ENCODE data around the gene CNTNAP5. TPM values are rescaled to one million over a fixed set of nuclear protein-coding genes. Genes with fewer than 3 reads are reported as not detected.

Gene CNTNAP5
- polyA plus RNA-seq, 4 donors, result 0.03 to 0.12 TPM; not detected in 2

- no peaks in the 10 kb centered on the region for H3K4me1 ChIP-seq (ENCODE audit: control insufficient read depth in 3 of 3, insufficient read depth in 2 of 3, low read depth in 1 of 3, low read length in 2 of 3)
- H3K9me3 ChIP-seq (ENCODE audit: control insufficient read depth in 2 of 2, insufficient read depth in 1 of 2, low read depth in 1 of 2, low read length in 1 of 2), result no peaks in the 10 kb centered on the region
- H3K36me3 ChIP-seq (ENCODE audit: control insufficient read depth in 3 of 3, insufficient read depth in 2 of 3, low read depth in 1 of 3, low read length in 3 of 3), result no peaks in the 10 kb centered on the region
- DNase-seq (no peak), FAIRE-seq (no peak)
- H3K27ac ChIP-seq (ENCODE audit: low read depth in 1 of 3, low read length in 2 of 3), result no peak overlapping the region
- H3K4me3 ChIP-seq (ENCODE audit: low read depth in 1 of 3, low read length in 3 of 3), result no peak overlapping the region
- no peaks in the 10 kb centered on the region for H3K27me3 ChIP-seq (ENCODE audit: control insufficient read depth in 3 of 3, insufficient read depth in 3 of 3, low read length in 3 of 3)
- WGBS, 3 donors, result 42 to 71% (median 43%) methylated on average over 2 of the region's 2 CpGs
These were observed 495.9 kb downstream of the CNTNAP5 start for GRCh38 chr2:124520953-124521352.

- no peak overlapping the region for H3K4me3 ChIP-seq (ENCODE audit: low read depth in 1 of 3, low read length in 3 of 3)
- no peaks in the 10 kb centered on the region for H3K4me1 ChIP-seq (ENCODE audit: control insufficient read depth in 3 of 3, insufficient read depth in 2 of 3, low read depth in 1 of 3, low read length in 2 of 3)
- H3K36me3 ChIP-seq (ENCODE audit: control insufficient read depth in 3 of 3, insufficient read depth in 2 of 3, low read depth in 1 of 3, low read length in 3 of 3), result no peaks in the 10 kb centered on the region
- no peak for FAIRE-seq
- H3K27me3 ChIP-seq (ENCODE audit: control insufficient read depth in 3 of 3, insufficient read depth in 3 of 3, low read length in 3 of 3), result no peaks in the 10 kb centered on the region
- no peak for DNase-seq
- no peaks in the 10 kb centered on the region for H3K9me3 ChIP-seq (ENCODE audit: control insufficient read depth in 2 of 2, insufficient read depth in 1 of 2, low read depth in 1 of 2, low read length in 1 of 2)
- 62 to 73% (median 72%) methylated on average over 3 of the region's 3 CpGs for WGBS, 3 donors
- H3K27ac ChIP-seq (ENCODE audit: low read depth in 1 of 3, low read length in 2 of 3), result no peak overlapping the region
These were observed 498.0 kb downstream of the CNTNAP5 start for GRCh38 chr2:124523096-124523495.

GRCh38 chr2:124524155-124524915 is 499.2 kb downstream of the CNTNAP5 start:
- Histone ChIP-seq H3K27ac (ENCODE audit: low read depth in 1 of 3, low read length in 2 of 3) (no peak overlapping the region), H3K36me3 (ENCODE audit: control insufficient read depth in 3 of 3, insufficient read depth in 2 of 3, low read depth in 1 of 3, low read length in 3 of 3) (no peaks in the 10 kb centered on the region), H3K27me3 (ENCODE audit: control insufficient read depth in 3 of 3, insufficient read depth in 3 of 3, low read length in 3 of 3) (no peaks in the 10 kb centered on the region), H3K9me3 (ENCODE audit: control insufficient read depth in 2 of 2, insufficient read depth in 1 of 2, low read depth in 1 of 2, low read length in 1 of 2) (no peaks in the 10 kb centered on the region), H3K4me3 (ENCODE audit: low read depth in 1 of 3, low read length in 3 of 3) (no peak overlapping the region), H3K4me1 (ENCODE audit: control insufficient read depth in 3 of 3, insufficient read depth in 2 of 3, low read depth in 1 of 3, low read length in 2 of 3) (no peaks in the 10 kb centered on the region)
- FAIRE-seq (no peak), DNase-seq (no peak)
- WGBS, 3 donors, result 81 to 87% (median 86%) methylated on average over 7 of the region's 7 CpGs

- Histone ChIP-seq H3K27ac (ENCODE audit: low read depth in 1 of 3, low read length in 2 of 3) (no peak overlapping the region), H3K4me1 (ENCODE audit: control insufficient read depth in 3 of 3, insufficient read depth in 2 of 3, low read depth in 1 of 3, low read length in 2 of 3) (no peaks in the 10 kb centered on the region), H3K9me3 (ENCODE audit: control insufficient read depth in 2 of 2, insufficient read depth in 1 of 2, low read depth in 1 of 2, low read length in 1 of 2) (no peaks in the 10 kb centered on the region), H3K27me3 (ENCODE audit: control insufficient read depth in 3 of 3, insufficient read depth in 3 of 3, low read length in 3 of 3) (no peaks in the 10 kb centered on the region), H3K36me3 (ENCODE audit: control insufficient read depth in 3 of 3, insufficient read depth in 2 of 3, low read depth in 1 of 3, low read length in 3 of 3) (no peaks in the 10 kb centered on the region), H3K4me3 (ENCODE audit: low read depth in 1 of 3, low read length in 3 of 3) (no peak overlapping the region)
- WGBS, 3 donors, result 68 to 82% (median 74%) methylated on average over 4 of the region's 4 CpGs
- FAIRE-seq (no peak), DNase-seq (no peak)
These were observed 501.1 kb downstream of the CNTNAP5 start for GRCh38 chr2:124526221-124526620.

DNA sequence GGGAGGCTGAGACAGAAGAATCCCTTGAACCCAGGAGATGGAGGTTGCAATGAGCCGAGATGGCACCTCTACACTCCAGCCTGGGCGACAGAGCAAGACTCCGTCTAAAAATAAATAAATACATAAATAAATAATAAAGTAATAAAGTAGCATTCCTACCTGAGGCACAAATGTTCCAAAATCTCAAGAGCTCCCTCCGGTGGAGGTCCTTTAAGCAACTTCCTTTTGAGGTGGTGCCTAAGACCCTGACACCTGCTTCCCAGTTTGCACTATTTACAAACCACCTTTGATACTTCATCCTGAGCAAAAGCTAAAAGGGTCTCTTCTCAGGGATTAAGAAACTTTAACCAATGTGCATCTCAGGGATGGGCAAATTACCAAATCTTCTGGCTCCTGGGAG is 505.1 kb downstream of the CNTNAP5 start:
- Histone ChIP-seq H3K36me3 (ENCODE audit: control insufficient read depth in 3 of 3, insufficient read depth in 2 of 3, low read depth in 1 of 3, low read length in 3 of 3) (no peaks in the 10 kb centered on the region), H3K27ac (ENCODE audit: low read depth in 1 of 3, low read length in 2 of 3) (no peak overlapping the region), H3K27me3 (ENCODE audit: control insufficient read depth in 3 of 3, insufficient read depth in 3 of 3, low read length in 3 of 3) (no peaks in the 10 kb centered on the region), H3K9me3 (ENCODE audit: control insufficient read depth in 2 of 2, insufficient read depth in 1 of 2, low read depth in 1 of 2, low read length in 1 of 2) (no peaks in the 10 kb centered on the region), H3K4me1 (ENCODE audit: control insufficient read depth in 3 of 3, insufficient read depth in 2 of 3, low read depth in 1 of 3, low read length in 2 of 3) (no peaks in the 10 kb centered on the region), H3K4me3 (ENCODE audit: low read depth in 1 of 3, low read length in 3 of 3) (no peak overlapping the region)
- no peak for DNase-seq
- 76 to 87% (median 82%) methylated on average over 4 of the region's 4 CpGs for WGBS, 3 donors
- FAIRE-seq, result no peak

GRCh38 chr2:124533226-124533954 is 508.3 kb downstream of the CNTNAP5 start:
- 57 to 63% (median 63%) methylated on average over 7 of the region's 7 CpGs for WGBS, 3 donors
- Histone ChIP-seq H3K4me1 (ENCODE audit: control insufficient read depth in 3 of 3, insufficient read depth in 2 of 3, low read depth in 1 of 3, low read length in 2 of 3) (no peaks in the 10 kb centered on the region), H3K9me3 (ENCODE audit: control insufficient read depth in 2 of 2, insufficient read depth in 1 of 2, low read depth in 1 of 2, low read length in 1 of 2) (no peaks in the 10 kb centered on the region), H3K27me3 (ENCODE audit: control insufficient read depth in 3 of 3, insufficient read depth in 3 of 3, low read length in 3 of 3) (no peaks in the 10 kb centered on the region), H3K27ac (ENCODE audit: low read depth in 1 of 3, low read length in 2 of 3) (no peak overlapping the region), H3K36me3 (ENCODE audit: control insufficient read depth in 3 of 3, insufficient read depth in 2 of 3, low read depth in 1 of 3, low read length in 3 of 3) (no peaks in the 10 kb centered on the region), H3K4me3 (ENCODE audit: low read depth in 1 of 3, low read length in 3 of 3) (no peak overlapping the region)
- FAIRE-seq, result no peak
- DNase-seq, result no peak

GRCh38 chr2:124534028-124534427 is 508.9 kb downstream of the CNTNAP5 start:
- WGBS, 3 donors, result 68 to 80% (median 80%) methylated on average over 2 of the region's 2 CpGs
- no peaks in the 10 kb centered on the region for H3K36me3 ChIP-seq (ENCODE audit: control insufficient read depth in 3 of 3, insufficient read depth in 2 of 3, low read depth in 1 of 3, low read length in 3 of 3)
- H3K27ac ChIP-seq (ENCODE audit: low read depth in 1 of 3, low read length in 2 of 3), result no peak overlapping the region
- no peak overlapping the region for H3K4me3 ChIP-seq (ENCODE audit: low read depth in 1 of 3, low read length in 3 of 3)
- no peak for FAIRE-seq
- H3K4me1 ChIP-seq (ENCODE audit: control insufficient read depth in 3 of 3, insufficient read depth in 2 of 3, low read depth in 1 of 3, low read length in 2 of 3), result no peaks in the 10 kb centered on the region
- no peak for DNase-seq
- no peaks in the 10 kb centered on the region for H3K9me3 ChIP-seq (ENCODE audit: control insufficient read depth in 2 of 2, insufficient read depth in 1 of 2, low read depth in 1 of 2, low read length in 1 of 2)
- H3K27me3 ChIP-seq (ENCODE audit: control insufficient read depth in 3 of 3, insufficient read depth in 3 of 3, low read length in 3 of 3), result no peaks in the 10 kb centered on the region

GRCh38 chr2:124535816-124536215 is 510.7 kb downstream of the CNTNAP5 start:
- WGBS, 3 donors, result 87 to 93% (median 93%) methylated on average over 3 of the region's 3 CpGs
- Histone ChIP-seq H3K36me3 (ENCODE audit: control insufficient read depth in 3 of 3, insufficient read depth in 2 of 3, low read depth in 1 of 3, low read length in 3 of 3) (no peaks in the 10 kb centered on the region), H3K27me3 (ENCODE audit: control insufficient read depth in 3 of 3, insufficient read depth in 3 of 3, low read length in 3 of 3) (no peaks in the 10 kb centered on the region), H3K9me3 (ENCODE audit: control insufficient read depth in 2 of 2, insufficient read depth in 1 of 2, low read depth in 1 of 2, low read length in 1 of 2) (no peaks in the 10 kb centered on the region), H3K4me3 (ENCODE audit: low read depth in 1 of 3, low read length in 3 of 3) (no peak overlapping the region), H3K27ac (ENCODE audit: low read depth in 1 of 3, low read length in 2 of 3) (no peak overlapping the region), H3K4me1 (ENCODE audit: control insufficient read depth in 3 of 3, insufficient read depth in 2 of 3, low read depth in 1 of 3, low read length in 2 of 3) (no peaks in the 10 kb centered on the region)
- no peak for DNase-seq
- FAIRE-seq, result no peak
